Inflammatory macrophage (primary cell): ENCODE results near the gene TCAF1.
"Not testable (repeated sequence)": the region's sequence is repeated elsewhere in the genome, so short reads cannot be mapped to it uniquely, and the experiment has no call there.

Experiments
- DNase-seq, 2 donors: peaks; one replicate each; pipeline ENCODE4 v3.0.0-alpha.2; 2020 to 2022

Gene TCAF1

GRCh38 chr7:143855443-143855842 is 46.5 kb downstream of the TCAF1 start:
- DNase-seq = not testable (repeated sequence)

- DNase-seq = no peak
Measured at GRCh38 chr7:143850682-143851081, 51.3 kb downstream of the TCAF1 start.

DNA sequence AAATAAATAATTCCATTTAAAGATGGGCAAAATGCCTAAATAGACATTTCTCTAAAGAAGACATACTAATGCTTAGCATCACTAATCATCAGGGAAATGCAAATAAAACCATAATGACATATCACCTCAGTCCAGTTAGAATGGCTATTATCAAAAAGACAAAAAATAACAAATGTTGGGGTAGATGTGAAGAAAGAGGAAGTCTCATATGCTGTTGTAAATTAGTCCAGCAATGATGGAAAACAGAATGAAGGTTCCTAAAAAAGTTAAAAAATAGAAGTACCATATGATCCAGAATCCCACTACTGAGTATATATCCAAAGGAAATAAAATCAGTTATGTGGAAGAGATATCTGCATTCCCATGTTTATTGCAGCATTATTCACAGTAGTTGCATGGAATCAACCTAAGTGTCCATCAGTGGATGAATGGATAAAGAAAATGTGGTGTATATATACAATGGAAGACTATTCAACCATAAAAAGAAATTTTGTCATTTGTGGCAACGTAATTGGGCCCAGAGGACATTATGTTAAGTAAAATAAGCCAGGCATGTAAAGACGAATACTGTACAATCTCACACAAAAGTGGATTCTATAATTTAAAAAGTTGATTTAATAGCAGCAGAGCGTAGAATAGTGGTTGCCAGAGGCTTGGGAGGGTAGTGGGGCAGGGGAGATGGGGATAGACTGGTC is 52.0 kb downstream of the TCAF1 start:
- no peak for DNase-seq

DNA sequence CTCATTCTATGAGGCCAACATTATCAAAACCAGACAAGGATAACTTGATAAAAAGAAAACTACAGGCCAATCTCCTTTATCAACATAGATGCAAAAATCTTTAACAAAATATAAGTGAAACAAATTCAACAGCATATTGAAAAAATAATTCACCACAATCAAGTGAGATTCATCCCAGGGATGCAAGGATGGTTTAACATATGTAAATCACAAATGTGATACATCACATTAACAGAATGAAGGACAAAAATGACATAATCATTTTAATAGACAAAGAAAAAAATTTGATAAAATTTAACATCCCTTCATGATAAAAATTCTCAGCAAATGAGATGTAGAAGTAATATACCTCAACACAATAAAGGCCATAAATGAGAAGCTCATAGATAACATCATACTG is 53.8 kb downstream of the TCAF1 start:
- DNase-seq = no peak

GRCh38 chr7:143846692-143847091 is 55.3 kb downstream of the TCAF1 start:
- no peak for DNase-seq

DNA sequence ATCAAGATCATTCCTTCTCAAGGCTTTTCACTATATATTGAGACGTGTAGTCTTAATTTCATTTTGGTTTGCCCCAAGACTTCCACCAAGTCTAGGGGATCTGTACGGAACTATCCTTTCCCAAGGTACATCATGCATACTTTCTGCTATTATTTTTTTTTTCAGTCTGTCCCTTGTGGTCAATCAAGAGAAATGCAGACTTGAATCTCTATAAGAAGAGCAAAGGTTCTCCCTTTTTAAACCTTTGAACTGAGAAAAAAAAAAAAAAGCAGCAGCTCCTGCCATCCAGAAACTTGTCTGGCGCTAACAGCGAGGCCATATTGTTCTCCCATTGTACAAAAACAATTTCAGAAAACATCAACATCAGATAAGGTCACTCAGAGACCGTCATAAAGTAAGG is 60.3 kb downstream of the TCAF1 start:
- DNase-seq = not testable (repeated sequence)

GRCh38 chr7:143840062-143840461 is 61.9 kb downstream of the TCAF1 start:
- DNase-seq = not testable (repeated sequence)

GRCh38 chr7:143837223-143837622 is 64.8 kb downstream of the TCAF1 start:
- DNase-seq = not testable (repeated sequence)

GRCh38 chr7:143836622-143837021 is 65.4 kb downstream of the TCAF1 start:
- DNase-seq = not testable (repeated sequence)

DNA sequence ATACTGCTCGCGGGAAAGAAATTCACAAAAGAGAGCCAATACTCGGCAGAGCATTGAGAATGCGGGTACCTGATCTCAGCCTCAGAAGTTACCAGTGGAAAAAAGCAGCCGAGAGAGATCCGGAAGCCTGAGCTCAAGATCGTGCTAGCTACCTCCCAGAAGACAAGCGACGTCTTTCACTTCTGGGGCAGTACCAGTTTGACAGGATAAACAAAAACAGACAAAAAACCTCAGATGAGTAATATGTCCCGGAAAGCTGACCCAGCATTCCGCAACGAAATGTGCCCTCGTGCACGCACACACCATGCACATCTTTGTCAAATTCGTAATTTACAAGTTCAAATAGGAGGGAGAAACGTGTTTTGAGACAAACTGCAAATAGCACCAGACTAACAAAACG is 65.9 kb downstream of the TCAF1 start:
- DNase-seq = not testable (repeated sequence)

DNA sequence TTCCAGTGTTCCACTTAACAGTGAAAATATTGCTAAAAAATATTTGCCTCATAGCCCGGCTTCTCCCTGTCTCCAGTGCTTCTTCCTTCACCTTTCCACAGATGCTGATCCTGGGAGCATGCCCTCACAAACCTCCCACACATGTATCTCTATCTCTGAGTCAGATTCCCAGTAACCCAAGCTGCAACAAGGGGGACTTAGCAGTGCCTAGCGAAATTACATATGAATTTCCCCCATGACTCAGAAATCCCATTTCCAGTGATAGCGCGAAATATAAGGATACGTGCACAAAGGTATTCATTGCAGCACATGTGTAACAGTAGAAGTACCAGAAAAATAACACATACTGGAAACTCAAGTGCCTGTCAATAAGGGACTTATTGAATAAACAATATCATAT is 75.4 kb downstream of the TCAF1 start:
- not testable (repeated sequence) for DNase-seq

GRCh38 chr7:143824295-143825135 is 77.5 kb downstream of the TCAF1 start:
- not testable (repeated sequence) for DNase-seq

GRCh38 chr7:143823634-143824294 is 78.2 kb downstream of the TCAF1 start:
- DNase-seq = not testable (repeated sequence)

GRCh38 chr7:143821392-143822277 is 80.3 kb downstream of the TCAF1 start:
- not testable (repeated sequence) for DNase-seq

GRCh38 chr7:143817873-143818272 is 84.1 kb downstream of the TCAF1 start:
- not testable (repeated sequence) for DNase-seq

GRCh38 chr7:143816471-143817133 is 85.4 kb downstream of the TCAF1 start:
- DNase-seq = not testable (repeated sequence)

- not testable (repeated sequence) for DNase-seq
Measured at GRCh38 chr7:143810639-143811038, 91.3 kb downstream of the TCAF1 start.

DNA sequence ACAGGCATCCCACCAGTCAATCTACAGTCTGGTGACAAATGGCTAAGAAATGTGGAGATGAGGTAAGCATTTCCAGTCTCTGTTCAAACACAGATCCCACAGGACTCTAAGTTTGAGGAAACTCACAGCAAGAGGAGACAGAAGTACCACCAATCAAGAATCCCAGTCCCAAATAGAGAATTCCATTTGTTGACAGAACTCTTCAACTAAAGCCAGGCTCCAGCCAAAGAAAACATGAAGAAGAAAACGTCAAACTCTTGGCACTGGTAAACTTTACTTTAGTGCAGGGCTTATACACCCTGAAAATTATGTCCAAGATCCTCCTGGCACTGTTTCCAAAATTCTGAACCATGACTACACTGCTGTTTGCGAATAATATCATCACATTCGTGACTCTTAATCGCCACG is 95.3 kb downstream of the TCAF1 start:
- not testable (repeated sequence) for DNase-seq
